A673 (cell line): ENCODE results near the gene NARF.

ENCODE experiments used
- CTCF ChIP-seq: fragments of 300-800, 200-600 bp; sonication (generic); conservative IDR thresholded peaks from 2 replicates; pipeline ENCODE4 v1.5.1; 2017; ENCODE audit warnings: low read depth, mild to moderate bottlenecking, antibody characterized with exemption, low read length, moderate library complexity, mixed read lengths
- EZH2 ChIP-seq: fragments of 200-600 bp; sonication (generic); IDR thresholded peaks from 2 replicates; pipeline ENCODE4 v1.6.1; 2017; ENCODE audit warnings: borderline replicate concordance, low read depth, mild to moderate bottlenecking, mixed read lengths, antibody characterized with exemption, low read length; ENCODE audit not compliant: poor library complexity, severe bottlenecking

DNA sequence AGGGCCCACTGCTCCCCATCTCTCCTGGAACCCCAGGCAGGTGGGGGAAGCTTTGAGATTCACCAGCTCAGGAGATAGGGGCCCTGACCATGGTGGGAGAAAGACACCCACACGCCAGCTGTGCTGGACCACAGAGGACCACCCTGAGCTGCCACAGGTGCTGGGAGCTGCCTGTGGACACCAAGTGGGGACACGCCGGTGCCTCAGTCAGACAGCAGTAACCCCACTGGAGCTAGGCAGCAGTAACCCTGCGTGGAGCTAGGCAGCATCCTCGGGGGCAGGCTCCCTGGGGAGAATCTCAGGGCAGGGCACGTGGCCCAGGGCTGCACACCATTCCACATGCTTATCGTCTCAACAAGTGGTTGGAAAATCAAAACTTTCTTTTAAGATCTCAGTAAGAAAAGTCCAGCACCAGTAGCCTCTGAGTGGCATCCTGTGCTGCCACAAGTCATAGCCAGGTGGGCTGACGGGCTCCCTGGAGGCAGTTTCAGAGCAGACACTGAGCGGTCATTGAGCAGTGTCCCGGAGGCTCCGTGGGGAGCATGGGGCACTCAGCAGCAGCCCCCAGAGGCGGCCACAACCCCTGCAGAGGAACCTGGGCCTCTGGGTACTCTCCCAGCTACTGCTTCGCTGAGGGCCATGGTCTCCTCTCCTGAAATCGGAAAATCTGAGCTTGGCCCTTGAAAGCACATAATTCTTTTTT lies 48.4 kb upstream of the NARF start:
- TF ChIP-seq CTCF: no peak
- no peak for TF ChIP-seq EZH2
